Panc1 (cell line): Measurements from ENCODE around the gene TOP1. TPM values are rescaled to one million over a fixed set of nuclear protein-coding genes. Genes with fewer than 3 reads are reported as not detected.
"Not testable (repeated sequence)": the region's sequence is repeated elsewhere in the genome, so short reads cannot be mapped to it uniquely, and the experiment has no call there.

Experiments
- ATAC-seq: fragments of 200-7000 bp; cut with Tn5 transposase; 2 replicates; pipeline ENCODE4 v1.9.1; 2020; ENCODE audit warnings: mild to moderate bottlenecking, moderate library complexity
- BruUV-seq: library from RNA; stranded (reverse); fragments of 400-500 nt; replicated peaks from 2 replicates; lab custom pipeline; 2021; lab: Mats Ljungman, UMichigan
- CTCF ChIA-PET: fragments of 300-600 bp; sonication (Branson Sonifier 250); formaldehyde crosslinking; loops from one replicate; lab custom pipeline; 2022; ENCODE audit warnings: antibody characterized with exemption; lab: Charles Lee
- POLR2A ChIA-PET: fragments of 300-600 bp; sonication (Branson Sonifier 250); formaldehyde crosslinking; loops from one replicate; lab custom pipeline; 2022; ENCODE audit warnings: antibody characterized with exemption; lab: Charles Lee
- DNase-seq: peaks from one replicate; pipeline ENCODE4 v3.0.0-alpha.2; 2010; ENCODE audit warnings: low read depth, low spot score
- H3K27ac ChIP-seq: 2 replicates; pipeline ENCODE4 v1.5.1; 2011; ENCODE audit warnings: mild to moderate bottlenecking, low read length, inconsistent platforms
- H3K27me3 ChIP-seq: fragments of 200-500 bp; sonication (Bioruptor generic); 2 replicates; pipeline ENCODE4 v1.6.0; 2014; ENCODE audit warnings: low read length, inconsistent platforms; ENCODE audit not compliant: control insufficient read depth, insufficient read depth
- H3K36me3 ChIP-seq: fragments of 200-500 bp; sonication (Bioruptor generic); 2 replicates; pipeline ENCODE4 v1.5.1; 2014; ENCODE audit warnings: inconsistent platforms, mild to moderate bottlenecking, low read length, moderate library complexity; ENCODE audit not compliant: control insufficient read depth, insufficient read depth
- H3K4me1 ChIP-seq: 2 replicates; pipeline ENCODE4 v1.5.1; 2011; ENCODE audit warnings: inconsistent platforms, mild to moderate bottlenecking, low read length, moderate library complexity; ENCODE audit not compliant: control insufficient read depth, insufficient read depth
- H3K4me3 ChIP-seq, 2 experiments: 2 replicates each; pipeline ENCODE4 v1.5.1; 2011 to 2012; ENCODE audit warnings: low read depth in 2 of 2, low read length in 2 of 2, mild to moderate bottlenecking in 2 of 2, inconsistent platforms in 1 of 2, moderate library complexity in 1 of 2
- H3K9me3 ChIP-seq: fragments of 200-500 bp; sonication (Bioruptor generic); 2 replicates; pipeline ENCODE4 v1.5.1; 2014; ENCODE audit warnings: low read depth, mild to moderate bottlenecking, inconsistent platforms, low read length, moderate library complexity; ENCODE audit not compliant: control insufficient read depth, insufficient read depth
- POLR2AphosphoS5 ChIP-seq: IDR thresholded peaks from 2 replicates; pipeline ENCODE4 v1.6.1; 2012; ENCODE audit warnings: mild to moderate bottlenecking, low read depth, low read length, moderate library complexity
- SIN3A ChIP-seq: IDR thresholded peaks from 2 replicates; pipeline ENCODE4 v1.6.1; 2012; ENCODE audit warnings: low read depth, mild to moderate bottlenecking, low read length, moderate library complexity, borderline replicate concordance; ENCODE audit not compliant: insufficient read depth
- TCF7L2 ChIP-seq: IDR thresholded peaks from 2 replicates; pipeline ENCODE4 v1.6.1; 2011; ENCODE audit warnings: mild to moderate bottlenecking, low read depth, low read length, inconsistent platforms
- in situ Hi-C: cut with HindIII; loops from 2 replicates; pipeline ENCODE4 v1.10.0; 2016; ENCODE audit warnings: low sequenced_read_pairs, low pct_unique_long_range_greater_than_20kb
- intact Hi-C: fragments of 100-400 bp; cut with micrococcal nuclease; formaldehyde crosslinking; loops from one replicate; pipeline ENCODE4 v1.10.0; 2022; ENCODE audit not compliant: unreplicated experiment
- total RNA-seq: library from RNA; stranded (reverse); gene quantifications from one replicate; pipeline ENCODE4 v1.2.1, GENCODE V29; 2021; ENCODE audit not compliant: unreplicated experiment
- TF ChIP-seq, protein P1 (sequence below): fragments of 450-650 bp; IDR thresholded peaks from 2 replicates; pipeline ENCODE4 v1.5.1; 2017; ENCODE audit warnings: mild to moderate bottlenecking
- TF ChIP-seq, protein P2 (sequence below), 2 experiments: IDR thresholded peaks; 2 replicates each; pipeline ENCODE4 v1.6.1; 2011 to 2012; ENCODE audit warnings: low read depth in 2 of 2, control low read depth in 1 of 2, low read length in 1 of 2, mild to moderate bottlenecking in 1 of 2, moderate library complexity in 1 of 2; ENCODE audit not compliant: insufficient read depth in 1 of 2

The TOP1 gene
- total RNA-seq, 1 experiment from 2014 or later: 65.2 TPM

DNA sequence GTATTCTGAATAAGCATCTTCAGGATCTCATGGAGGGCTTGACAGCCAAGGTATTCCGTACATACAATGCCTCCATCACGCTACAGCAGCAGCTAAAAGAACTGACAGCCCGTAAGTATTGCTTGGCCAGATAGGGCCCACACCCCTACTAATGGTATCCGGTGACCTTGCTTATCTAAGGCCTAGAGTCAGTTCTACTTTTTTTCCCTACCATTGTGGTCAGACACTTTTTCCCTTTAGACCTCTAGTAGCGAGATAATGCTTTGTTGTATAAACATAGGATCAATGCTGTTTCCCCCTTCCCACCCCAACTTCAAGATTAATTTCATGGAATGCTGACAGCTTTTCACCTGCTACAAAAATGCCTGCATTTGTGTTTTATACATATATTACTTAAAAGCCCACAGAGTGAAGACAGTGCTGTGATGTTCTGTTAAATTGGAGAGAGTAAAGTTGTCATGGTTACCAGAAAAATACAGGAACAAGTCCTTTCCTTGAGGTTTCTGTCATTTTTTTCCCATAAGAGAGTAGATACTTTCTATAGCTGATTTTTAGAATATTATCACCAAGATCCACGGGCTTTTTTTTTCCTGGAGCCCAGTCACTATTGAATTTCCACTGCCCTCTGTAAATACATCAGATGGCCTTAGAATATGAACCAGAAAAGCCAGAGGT lies 87.8 kb downstream of the TOP1 start:
- CTCF ChIA-PET: no interaction called here
- no peaks in the 10 kb centered on the region for H3K9me3 ChIP-seq
- in situ Hi-C loops (no loop called here), intact Hi-C loops (no loop called here)
- POLR2A ChIA-PET: no interaction called here
- DNase-seq (no peak), ATAC-seq (no peak)
- TF ChIP-seq, protein P1, sequence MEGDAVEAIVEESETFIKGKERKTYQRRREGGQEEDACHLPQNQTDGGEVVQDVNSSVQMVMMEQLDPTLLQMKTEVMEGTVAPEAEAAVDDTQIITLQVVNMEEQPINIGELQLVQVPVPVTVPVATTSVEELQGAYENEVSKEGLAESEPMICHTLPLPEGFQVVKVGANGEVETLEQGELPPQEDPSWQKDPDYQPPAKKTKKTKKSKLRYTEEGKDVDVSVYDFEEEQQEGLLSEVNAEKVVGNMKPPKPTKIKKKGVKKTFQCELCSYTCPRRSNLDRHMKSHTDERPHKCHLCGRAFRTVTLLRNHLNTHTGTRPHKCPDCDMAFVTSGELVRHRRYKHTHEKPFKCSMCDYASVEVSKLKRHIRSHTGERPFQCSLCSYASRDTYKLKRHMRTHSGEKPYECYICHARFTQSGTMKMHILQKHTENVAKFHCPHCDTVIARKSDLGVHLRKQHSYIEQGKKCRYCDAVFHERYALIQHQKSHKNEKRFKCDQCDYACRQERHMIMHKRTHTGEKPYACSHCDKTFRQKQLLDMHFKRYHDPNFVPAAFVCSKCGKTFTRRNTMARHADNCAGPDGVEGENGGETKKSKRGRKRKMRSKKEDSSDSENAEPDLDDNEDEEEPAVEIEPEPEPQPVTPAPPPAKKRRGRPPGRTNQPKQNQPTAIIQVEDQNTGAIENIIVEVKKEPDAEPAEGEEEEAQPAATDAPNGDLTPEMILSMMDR: no peak
- TF ChIP-seq SIN3A: no peak
- no peak for TF ChIP-seq POLR2AphosphoS5
- TF ChIP-seq TCF7L2: no peak
- TF ChIP-seq, protein P2, sequence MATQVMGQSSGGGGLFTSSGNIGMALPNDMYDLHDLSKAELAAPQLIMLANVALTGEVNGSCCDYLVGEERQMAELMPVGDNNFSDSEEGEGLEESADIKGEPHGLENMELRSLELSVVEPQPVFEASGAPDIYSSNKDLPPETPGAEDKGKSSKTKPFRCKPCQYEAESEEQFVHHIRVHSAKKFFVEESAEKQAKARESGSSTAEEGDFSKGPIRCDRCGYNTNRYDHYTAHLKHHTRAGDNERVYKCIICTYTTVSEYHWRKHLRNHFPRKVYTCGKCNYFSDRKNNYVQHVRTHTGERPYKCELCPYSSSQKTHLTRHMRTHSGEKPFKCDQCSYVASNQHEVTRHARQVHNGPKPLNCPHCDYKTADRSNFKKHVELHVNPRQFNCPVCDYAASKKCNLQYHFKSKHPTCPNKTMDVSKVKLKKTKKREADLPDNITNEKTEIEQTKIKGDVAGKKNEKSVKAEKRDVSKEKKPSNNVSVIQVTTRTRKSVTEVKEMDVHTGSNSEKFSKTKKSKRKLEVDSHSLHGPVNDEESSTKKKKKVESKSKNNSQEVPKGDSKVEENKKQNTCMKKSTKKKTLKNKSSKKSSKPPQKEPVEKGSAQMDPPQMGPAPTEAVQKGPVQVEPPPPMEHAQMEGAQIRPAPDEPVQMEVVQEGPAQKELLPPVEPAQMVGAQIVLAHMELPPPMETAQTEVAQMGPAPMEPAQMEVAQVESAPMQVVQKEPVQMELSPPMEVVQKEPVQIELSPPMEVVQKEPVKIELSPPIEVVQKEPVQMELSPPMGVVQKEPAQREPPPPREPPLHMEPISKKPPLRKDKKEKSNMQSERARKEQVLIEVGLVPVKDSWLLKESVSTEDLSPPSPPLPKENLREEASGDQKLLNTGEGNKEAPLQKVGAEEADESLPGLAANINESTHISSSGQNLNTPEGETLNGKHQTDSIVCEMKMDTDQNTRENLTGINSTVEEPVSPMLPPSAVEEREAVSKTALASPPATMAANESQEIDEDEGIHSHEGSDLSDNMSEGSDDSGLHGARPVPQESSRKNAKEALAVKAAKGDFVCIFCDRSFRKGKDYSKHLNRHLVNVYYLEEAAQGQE (IDR thresholded peaks at IDR 0.05; ENCODE audit: insufficient read depth in 1 of 2, low read depth in 2 of 2, low read length in 1 of 2): no peak
- H3K36me3 ChIP-seq: peaks cover 68% of the 10 kb centered on the region
- H3K27ac ChIP-seq: no peak overlapping the region
- H3K4me1 ChIP-seq: no peaks in the 10 kb centered on the region
- BruUV-seq: no TSS peak
- no peaks in the 10 kb centered on the region for H3K27me3 ChIP-seq
- no peak overlapping the region for H3K4me3 ChIP-seq

DNA sequence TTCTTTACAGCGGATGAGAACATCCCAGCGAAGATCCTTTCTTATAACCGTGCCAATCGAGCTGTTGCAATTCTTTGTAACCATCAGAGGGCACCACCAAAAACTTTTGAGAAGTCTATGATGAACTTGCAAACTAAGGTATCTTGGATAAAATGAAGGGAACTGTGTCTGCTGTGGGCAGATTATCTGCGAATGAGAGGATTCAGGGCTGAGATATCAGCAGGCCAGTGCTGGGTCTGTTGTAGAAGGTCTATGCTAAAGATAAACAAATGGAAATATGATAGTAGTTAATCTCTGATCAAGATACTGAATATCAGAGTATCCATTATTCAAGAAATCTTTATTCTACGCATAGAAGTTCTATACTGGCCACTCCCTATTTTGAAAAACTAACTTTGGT lies 89.5 kb downstream of the TOP1 start:
- POLR2A ChIA-PET, intact Hi-C loops, H3K27me3 ChIP-seq, H3K9me3 ChIP-seq, CTCF ChIA-PET, H3K4me1 ChIP-seq, DNase-seq, H3K4me3 ChIP-seq, ATAC-seq, in situ Hi-C loops, H3K27ac ChIP-seq, BruUV-seq: not testable (repeated sequence)
- H3K36me3 ChIP-seq: peaks cover 63% of the 10 kb centered on the region
- TF ChIP-seq, protein P1: peak; percentile 42
